IPS DF 6.9 (cell line): ENCODE results near the gene ZNF680.
"Not testable (repeated sequence)": the region's sequence is repeated elsewhere in the genome, so short reads cannot be mapped to it uniquely, and the experiment has no call there.

ENCODE experiments used
- DNase-seq: peaks from one replicate; pipeline ENCODE4 v3.0.0-alpha.2; 2013; ENCODE audit warnings: low read depth, low spot score
- H3K27ac ChIP-seq: one replicate; pipeline ENCODE4 v1.5.1; 2013; ENCODE audit warnings: low read length, control low read depth
- H3K27me3 ChIP-seq: 2 replicates; pipeline ENCODE4 v1.6.1; 2013; ENCODE audit warnings: mild to moderate bottlenecking, low read length; ENCODE audit not compliant: control insufficient read depth, insufficient read depth
- H3K36me3 ChIP-seq: 2 replicates; pipeline ENCODE4 v1.6.1; 2013; ENCODE audit warnings: low read length; ENCODE audit not compliant: control insufficient read depth, insufficient read depth
- H3K4me1 ChIP-seq: 2 replicates; pipeline ENCODE4 v1.6.1; 2013; ENCODE audit warnings: low read length; ENCODE audit not compliant: control insufficient read depth, insufficient read depth
- H3K4me3 ChIP-seq: 2 replicates; pipeline ENCODE4 v1.5.1; 2013; ENCODE audit warnings: mild to moderate bottlenecking, low read length
- H3K9me3 ChIP-seq: 2 replicates; pipeline ENCODE4 v1.6.1; 2013; ENCODE audit warnings: low read length, inconsistent platforms; ENCODE audit not compliant: control insufficient read depth, insufficient read depth
- WGBS: extraction: QIAGEN DNeasy Blood & Tissue Kit; methylation state at CpG from one replicate; pipeline ENCODE4 v1.1.7; 2013; ENCODE audit warnings: mixed read lengths, missing lambda C conversion rate; ENCODE audit not compliant: insufficient read length, insufficient coverage; 5-methylcytosine and 5-hydroxymethylcytosine counted together

ZNF680 gene

DNA sequence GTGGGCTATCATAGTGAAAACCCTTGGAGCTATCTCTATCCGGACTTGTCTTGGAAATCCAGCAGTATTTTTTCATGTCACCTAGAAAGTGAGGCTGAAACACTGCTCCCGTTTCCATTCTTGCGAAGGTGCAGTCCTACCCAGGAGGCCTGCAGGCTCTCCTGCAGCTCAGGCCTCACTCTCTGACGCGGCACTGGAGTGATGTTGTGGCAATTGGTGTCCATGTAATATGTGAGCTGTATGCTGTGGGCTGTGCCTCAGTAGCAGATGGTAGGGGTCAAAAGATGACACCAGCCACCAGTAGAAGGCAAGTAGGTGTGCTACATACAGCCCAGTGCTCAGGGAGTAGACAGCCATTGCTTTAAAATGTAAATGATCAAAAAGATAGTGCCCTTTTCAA lies 28.1 kb upstream of the ZNF680 start:
- peaks cover 3% of the 10 kb centered on the region for H3K9me3 ChIP-seq
- WGBS, result no CpG with 5 or more reads among the region's 5 CpGs

GRCh38 chr7:64581926-64582894 lies 19.3 kb upstream of the ZNF680 start:
- no peak overlapping the region for H3K4me3 ChIP-seq
- WGBS, result no CpG with 5 or more reads among the region's 38 CpGs
- no peak overlapping the region for H3K27ac ChIP-seq
- no peaks in the 10 kb centered on the region for H3K36me3 ChIP-seq
- peaks cover 2% of the 10 kb centered on the region for H3K9me3 ChIP-seq
- no peaks in the 10 kb centered on the region for H3K4me1 ChIP-seq
- no peak for DNase-seq
- no peaks in the 10 kb centered on the region for H3K27me3 ChIP-seq

More for the DNA sequence above, 28.1 kb upstream of the ZNF680 start:
- Histone ChIP-seq H3K27me3 (no peaks in the 10 kb centered on the region), H3K36me3 (no peaks in the 10 kb centered on the region), H3K27ac (no peak overlapping the region), H3K4me3 (no peak overlapping the region), H3K4me1 (no peaks in the 10 kb centered on the region)
- DNase-seq, result no peak

DNA sequence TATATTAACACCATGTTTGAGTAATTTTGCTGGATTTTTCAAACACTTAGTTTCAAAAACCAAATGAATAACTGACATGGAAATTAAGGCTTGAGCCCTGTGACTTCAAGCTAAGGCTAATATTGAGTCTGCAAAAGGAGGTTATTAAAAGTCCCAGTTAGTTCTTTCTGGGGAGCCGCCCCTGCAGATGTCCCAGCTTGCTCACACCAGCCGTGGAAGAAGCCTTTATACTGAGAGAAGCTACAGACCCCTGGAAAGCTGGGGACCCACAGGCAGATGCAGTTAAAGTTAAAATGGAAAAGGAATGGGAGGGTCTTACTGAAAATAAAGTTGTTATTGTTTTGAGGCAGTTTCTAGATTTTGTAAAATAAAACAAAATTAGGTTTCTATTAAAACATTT lies 18.5 kb upstream of the ZNF680 start:
- Histone ChIP-seq H3K27me3 (no peaks in the 10 kb centered on the region), H3K4me3 (no peak overlapping the region), H3K36me3 (no peaks in the 10 kb centered on the region), H3K4me1 (no peaks in the 10 kb centered on the region), H3K27ac (no peak overlapping the region), H3K9me3 (peaks cover 2% of the 10 kb centered on the region)
- no peak for DNase-seq
- WGBS, result no CpG with 5 or more reads among the region's 2 CpGs

DNA sequence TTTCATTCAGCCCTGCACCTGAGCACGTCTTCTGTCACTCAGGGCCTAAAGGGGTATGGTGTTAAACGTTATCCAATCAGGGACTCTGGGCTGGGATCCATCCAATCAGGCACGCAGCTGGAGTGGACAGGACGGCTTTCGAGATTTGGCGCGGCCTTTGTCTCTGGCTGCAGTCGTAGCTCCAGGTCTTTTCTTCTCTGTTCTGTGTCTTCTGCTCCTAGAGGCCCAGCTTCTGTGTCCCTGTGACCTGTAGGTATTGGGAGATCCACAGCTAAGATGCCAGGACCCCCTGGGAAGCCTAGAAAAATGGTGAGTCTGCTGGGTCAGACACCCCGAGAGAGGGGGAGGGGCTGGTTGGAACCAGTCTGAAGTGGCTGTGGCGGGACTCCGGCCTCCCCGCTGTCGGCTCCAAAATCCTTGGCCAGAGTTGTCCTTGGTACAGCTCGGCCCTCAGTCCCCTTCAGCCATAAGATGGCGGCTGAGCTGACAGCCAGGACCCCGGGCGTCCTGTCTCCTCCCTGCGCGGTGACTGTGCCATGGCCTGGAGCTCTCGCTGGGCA lies 11.7 kb upstream of the ZNF680 start:
- H3K27me3 ChIP-seq, result no peaks in the 10 kb centered on the region
- DNase-seq, result no peak
- H3K27ac ChIP-seq, result no peak overlapping the region
- peaks cover 2% of the 10 kb centered on the region for H3K9me3 ChIP-seq
- H3K4me3 ChIP-seq, result no peak overlapping the region
- no peaks in the 10 kb centered on the region; the same call in 1 of the 2 replicates for H3K36me3 ChIP-seq
- H3K4me1 ChIP-seq, result no peaks in the 10 kb centered on the region
- no CpG with 5 or more reads among the region's 20 CpGs for WGBS

GRCh38 chr7:64570284-64570605 lies 7.4 kb upstream of the ZNF680 start:
- H3K27ac ChIP-seq, H3K27me3 ChIP-seq, H3K36me3 ChIP-seq, H3K9me3 ChIP-seq, DNase-seq, H3K4me1 ChIP-seq, H3K4me3 ChIP-seq: not testable (repeated sequence)
- no CpG with 5 or more reads among the region's 30 CpGs for WGBS

DNA sequence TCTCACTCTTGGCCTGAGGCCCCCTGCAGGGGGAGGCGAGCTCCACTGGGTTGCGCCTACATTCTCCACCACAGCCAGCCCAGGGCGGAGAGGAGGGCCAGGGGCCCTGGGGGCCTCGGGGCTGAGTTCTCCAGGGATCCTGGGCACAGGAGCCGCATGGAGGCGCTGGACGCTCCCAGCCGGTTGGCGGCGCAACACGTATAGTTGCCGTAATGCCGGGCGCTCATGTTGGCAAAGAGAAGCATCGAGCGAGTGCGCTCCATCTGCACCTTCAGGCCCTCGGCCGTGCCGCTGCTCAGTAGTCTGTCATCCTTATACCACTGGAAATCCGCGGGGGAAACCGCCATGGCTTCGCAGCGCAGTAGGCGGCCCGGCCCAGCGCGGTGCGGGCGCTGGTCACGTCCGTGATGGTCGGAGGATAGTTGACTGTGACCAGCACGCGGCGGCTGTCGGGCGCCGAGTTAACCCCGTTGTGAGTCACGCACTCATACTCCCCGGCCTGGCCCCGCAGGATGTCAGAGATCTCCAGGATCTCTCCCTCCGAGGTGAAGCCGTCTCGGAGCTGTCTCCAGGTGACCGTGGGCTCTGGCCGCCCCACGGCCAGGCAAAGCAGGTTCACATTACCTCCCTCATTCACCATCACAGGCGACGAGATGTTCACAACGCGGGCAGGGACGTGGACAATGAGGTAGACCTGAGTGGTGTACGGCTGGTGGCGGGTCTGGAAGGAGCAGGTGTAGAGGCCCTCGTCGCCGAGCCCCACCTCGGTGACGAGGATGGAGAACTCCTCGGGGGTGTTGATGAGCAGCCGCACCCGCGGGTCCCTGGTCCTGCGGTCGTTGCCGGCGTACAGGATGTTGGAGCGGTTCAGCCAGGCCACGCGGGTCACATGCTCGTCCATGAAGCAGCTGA lies 6.8 kb upstream of the ZNF680 start:
- not testable (repeated sequence) for H3K36me3 ChIP-seq, H3K9me3 ChIP-seq, H3K4me3 ChIP-seq, DNase-seq, H3K27ac ChIP-seq, H3K27me3 ChIP-seq, H3K4me1 ChIP-seq
- no CpG with 5 or more reads among the region's 74 CpGs for WGBS

GRCh38 chr7:64562256-64562625 lies 630 bp downstream of the ZNF680 start:
- Histone ChIP-seq H3K36me3 (no peaks in the 10 kb centered on the region), H3K27me3 (no peaks in the 10 kb centered on the region), H3K27ac (no peak overlapping the region), H3K9me3 (no peaks in the 10 kb centered on the region), H3K4me1 (no peaks in the 10 kb centered on the region), H3K4me3 (peak overlapping the region; percentile 90)
- WGBS, result no CpG with 5 or more reads among the region's 4 CpGs
- no peak for DNase-seq

DNA sequence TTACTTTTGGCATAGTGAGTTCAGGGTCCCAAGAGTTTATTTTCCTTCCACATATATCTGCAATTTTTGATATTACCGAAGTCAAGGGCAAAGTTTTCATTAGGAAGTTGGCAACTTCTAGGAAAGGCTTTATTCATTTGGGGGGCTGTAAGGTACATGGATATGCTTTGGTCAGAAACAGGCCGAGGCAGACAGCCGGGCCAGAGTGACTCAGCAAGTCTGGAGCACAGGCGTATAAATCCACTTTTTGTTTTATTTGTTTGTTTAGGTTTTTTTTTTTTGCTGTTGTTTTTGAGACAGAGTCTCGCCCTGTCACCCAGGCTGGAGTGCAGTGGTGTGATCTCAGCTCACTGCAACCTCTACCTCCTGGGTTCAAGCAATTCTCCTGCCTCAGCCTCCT lies 3.7 kb downstream of the ZNF680 start:
- WGBS, result no CpG with 5 or more reads among the region's 5 CpGs
- no peaks in the 10 kb centered on the region for H3K4me1 ChIP-seq
- H3K4me3 ChIP-seq, result no peak overlapping the region
- H3K36me3 ChIP-seq, result no peaks in the 10 kb centered on the region
- H3K27ac ChIP-seq, result no peak overlapping the region
- no peaks in the 10 kb centered on the region for H3K9me3 ChIP-seq
- DNase-seq, result no peak
- no peaks in the 10 kb centered on the region for H3K27me3 ChIP-seq

DNA sequence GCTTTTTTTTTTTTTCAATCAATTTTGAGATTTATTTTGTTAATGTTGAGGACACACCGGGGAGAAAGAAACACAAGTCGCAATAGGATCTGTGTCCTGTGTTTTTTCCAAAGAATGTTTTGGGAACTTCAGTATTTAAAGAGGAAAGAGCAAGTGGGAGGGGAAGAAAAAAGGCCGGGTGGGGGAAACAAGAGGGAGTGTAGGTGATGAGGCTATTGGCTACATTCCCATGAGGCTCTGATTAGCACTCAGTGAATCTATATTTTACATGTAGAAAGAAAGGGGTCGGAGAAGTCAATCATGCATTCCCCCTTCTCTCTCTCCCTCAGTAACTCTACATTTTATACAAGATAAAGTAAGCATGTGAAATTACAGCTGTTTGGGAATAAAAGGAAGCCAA lies 4.1 kb downstream of the ZNF680 start:
- H3K4me1 ChIP-seq, result no peaks in the 10 kb centered on the region
- no peaks in the 10 kb centered on the region for H3K36me3 ChIP-seq
- DNase-seq, result no peak
- H3K27me3 ChIP-seq, result no peaks in the 10 kb centered on the region
- H3K27ac ChIP-seq, result no peak overlapping the region
- WGBS, result no CpG with 5 or more reads among the region's 4 CpGs
- H3K4me3 ChIP-seq, result no peak overlapping the region
- no peaks in the 10 kb centered on the region for H3K9me3 ChIP-seq

- no peaks in the 10 kb centered on the region for H3K4me1 ChIP-seq
- H3K27ac ChIP-seq, result no peak overlapping the region
Measured at GRCh38 chr7:64558323-64558705, 4.6 kb downstream of the ZNF680 start.

More at GRCh38 chr7:64558323-64558705, 4.6 kb downstream of the ZNF680 start:
- WGBS, result no CpG with 5 or more reads among the region's 1 CpG
- H3K4me3 ChIP-seq, result no peak overlapping the region
- no peaks in the 10 kb centered on the region for H3K27me3 ChIP-seq
- no peaks in the 10 kb centered on the region for H3K36me3 ChIP-seq
- DNase-seq, result no peak
- H3K9me3 ChIP-seq, result no peaks in the 10 kb centered on the region
